WTC11 (cell line): ENCODE data around the gene JTB. TPM values are rescaled to one million over a fixed set of nuclear protein-coding genes. Genes with fewer than 3 reads are reported as not detected.

Experiments used
- ATAC-seq: fragments of 200-7000 bp; cut with Tn5 transposase; 2 replicates; pipeline ENCODE4 v1.10.0; 2021; ENCODE audit warnings: mild to moderate bottlenecking, moderate library complexity
- CTCF ChIA-PET: fragments of 300-600 bp; sonication (Branson Sonifier 250); formaldehyde crosslinking; loops from one replicate; lab custom pipeline; 2021; ENCODE audit warnings: antibody characterized with exemption; lab: Charles Lee
- POLR2A ChIA-PET: fragments of 350-600 bp; sonication (Branson Sonifier 250); formaldehyde crosslinking; loops from one replicate; lab custom pipeline; 2021; ENCODE audit warnings: antibody characterized with exemption; lab: Charles Lee
- DNase-seq: peaks from one replicate; pipeline ENCODE4 v3.0.0; 2021; ENCODE audit warnings: low spot score
- H3K27ac Mint-ChIP-seq: 2 replicates; pipeline ENCODE4 v1.8.0; 2021; ENCODE audit warnings: mixed read lengths
- H3K27me3 Mint-ChIP-seq: 2 replicates; pipeline ENCODE4 v1.8.0; 2021; ENCODE audit warnings: low read depth, mild to moderate bottlenecking, moderate library complexity, mixed read lengths
- H3K36me3 Mint-ChIP-seq: 2 replicates; pipeline ENCODE4 v1.8.0; 2021; ENCODE audit warnings: mixed read lengths
- H3K4me1 Mint-ChIP-seq: 2 replicates; pipeline ENCODE4 v1.8.0; 2022; ENCODE audit warnings: mixed read lengths
- H3K4me3 Mint-ChIP-seq: 2 replicates; pipeline ENCODE4 v1.8.0; 2021; ENCODE audit warnings: mild to moderate bottlenecking, moderate library complexity, mixed read lengths
- H3K9me3 Mint-ChIP-seq: 2 replicates; pipeline ENCODE4 v1.8.0; 2021; ENCODE audit warnings: mixed read lengths
- ELF4 ChIP-seq: sonication (generic); formaldehyde crosslinking; IDR thresholded peaks from 2 replicates; pipeline ENCODE4 v1.8.1; 2022; ENCODE audit warnings: low read depth, mild to moderate bottlenecking, moderate library complexity, missing genetic modification reagents
- ESRRA ChIP-seq: sonication (generic); formaldehyde crosslinking; IDR thresholded peaks from 2 replicates; pipeline ENCODE4 v1.8.1; 2022; ENCODE audit warnings: mild to moderate bottlenecking, missing genetic modification reagents, borderline replicate concordance
- FOXP1 ChIP-seq: sonication (generic); formaldehyde crosslinking; IDR thresholded peaks from 2 replicates; pipeline ENCODE4 v1.8.0; 2022; ENCODE audit warnings: missing genetic modification reagents, mild to moderate bottlenecking, moderate library complexity, borderline replicate concordance
- FOXP4 ChIP-seq: sonication (generic); formaldehyde crosslinking; IDR thresholded peaks from 2 replicates; pipeline ENCODE4 v1.8.0; 2022; ENCODE audit warnings: mild to moderate bottlenecking, missing genetic modification reagents
- GRHL2 ChIP-seq: fragments of 250-450 bp; sonication (Bioruptor Pico); IDR thresholded peaks from 2 replicates; pipeline ENCODE4 v1.8.0; 2022; ENCODE audit warnings: mild to moderate bottlenecking, moderate library complexity; ENCODE audit not compliant: insufficient replicate concordance, severe bottlenecking
- HMGXB4 ChIP-seq: sonication (generic); formaldehyde crosslinking; IDR thresholded peaks from 2 replicates; pipeline ENCODE4 v1.8.1; 2023; ENCODE audit warnings: mild to moderate bottlenecking, moderate library complexity, missing genetic modification reagents
- JUN ChIP-seq: sonication (generic); formaldehyde crosslinking; IDR thresholded peaks from 2 replicates; pipeline ENCODE4 v1.8.0; 2023; ENCODE audit warnings: mild to moderate bottlenecking, missing genetic modification reagents
- MLX ChIP-seq: sonication (generic); formaldehyde crosslinking; IDR thresholded peaks from 2 replicates; pipeline ENCODE4 v1.8.1; 2023; ENCODE audit warnings: mild to moderate bottlenecking, missing genetic modification reagents, moderate library complexity
- MXD4 ChIP-seq: fragments of 250-450 bp; sonication (Bioruptor Pico); IDR thresholded peaks from 2 replicates; pipeline ENCODE4 v1.8.0; 2021; ENCODE audit warnings: mild to moderate bottlenecking, moderate library complexity, borderline replicate concordance
- NFE2L1 ChIP-seq: sonication (generic); formaldehyde crosslinking; IDR thresholded peaks from 2 replicates; pipeline ENCODE4 v1.8.1; 2023; ENCODE audit warnings: missing genetic modification reagents
- NR2C2 ChIP-seq: sonication (generic); formaldehyde crosslinking; IDR thresholded peaks from 2 replicates; pipeline ENCODE4 v1.8.0; 2022; ENCODE audit warnings: mild to moderate bottlenecking, missing genetic modification reagents
- OVOL2 ChIP-seq: fragments of 250-450 bp; sonication (Bioruptor Pico); IDR thresholded peaks from 2 replicates; pipeline ENCODE4 v1.9.0; 2021; ENCODE audit warnings: mild to moderate bottlenecking, borderline replicate concordance
- RORB ChIP-seq: fragments of 250-450 bp; sonication (Bioruptor Pico); IDR thresholded peaks from 2 replicates; pipeline ENCODE4 v1.9.0; 2021; ENCODE audit warnings: mild to moderate bottlenecking
- TEAD1 ChIP-seq: sonication (generic); formaldehyde crosslinking; IDR thresholded peaks from 2 replicates; pipeline ENCODE4 v1.8.0; 2022; ENCODE audit warnings: mild to moderate bottlenecking, missing genetic modification reagents
- ZBTB43 ChIP-seq: sonication (generic); formaldehyde crosslinking; IDR thresholded peaks from 2 replicates; pipeline ENCODE4 v1.8.1; 2023; ENCODE audit warnings: mild to moderate bottlenecking, missing genetic modification reagents
- ZNF263 ChIP-seq: sonication (generic); formaldehyde crosslinking; IDR thresholded peaks from 2 replicates; pipeline ENCODE4 v1.8.1; 2022; ENCODE audit warnings: low read depth, mild to moderate bottlenecking, moderate library complexity, missing genetic modification reagents
- ZNF416 ChIP-seq: fragments of 250-450 bp; sonication (Bioruptor Pico); IDR thresholded peaks from 2 replicates; pipeline ENCODE4 v1.9.0; 2021; ENCODE audit warnings: mild to moderate bottlenecking, inconsistent platforms
- total RNA-seq: library from RNA; stranded (reverse); gene quantifications from 3 replicates; pipeline ENCODE4 v1.2.3, GENCODE V29; 2021
- TF ChIP-seq, protein P1 (sequence below): sonication (generic); formaldehyde crosslinking; IDR thresholded peaks from 2 replicates; pipeline ENCODE4 v1.8.1; 2023; ENCODE audit warnings: mild to moderate bottlenecking, missing genetic modification reagents, moderate library complexity
- TF ChIP-seq, protein P2 (sequence below): sonication (generic); formaldehyde crosslinking; IDR thresholded peaks from 2 replicates; pipeline ENCODE4 v1.8.0; 2022; ENCODE audit warnings: mild to moderate bottlenecking, missing genetic modification reagents

Gene JTB
- total RNA-seq, 1 experiment from 2014 or later = 90.3 TPM

GRCh38 chr1:153962088-153963029 is 15.1 kb downstream of the JTB start:
- Mint-ChIP-seq H3K27me3 (no peaks in the 10 kb centered on the region), H3K36me3 (peaks cover 34% of the 10 kb centered on the region), H3K9me3 (peaks cover 5% of the 10 kb centered on the region), H3K27ac (peak overlapping the region; percentile 100), H3K4me1 (peaks cover 56% of the 10 kb centered on the region), H3K4me3 (peak overlapping the region; percentile 92)
- CTCF ChIA-PET = interaction anchor here (0.6 to 3.0 kb wide), 6 partner anchors 15 to 135 kb away, joined by 3 to 27 read pairs (median 4); partner anchors contain the start of genes DENND4B, JTB and RAB13
- ATAC-seq (no peak), DNase-seq (no peak)
- no peak for TF ChIP-seq MLX (CRISPR knock-in tag)
- TF ChIP-seq ZNF263 = no peak
- TF ChIP-seq ZNF416 (CRISPR knock-in tag) = no peak
- no peak for TF ChIP-seq ZBTB43 (CRISPR knock-in tag)
- TF ChIP-seq ELF4 (CRISPR knock-in tag) = no peak
- no peak for TF ChIP-seq RORB (CRISPR knock-in tag)
- TF ChIP-seq OVOL2 (CRISPR knock-in tag) = no peak
- no peak for TF ChIP-seq MXD4
- TF ChIP-seq FOXP1 (CRISPR knock-in tag) = 0 out of 2 replicates have a peak, but pooled peaks have one; percentile 33
- TF ChIP-seq NR2C2 = no peak
- TF ChIP-seq FOXP4 (CRISPR knock-in tag) = 0 out of 2 replicates have a peak, but pooled peaks have one; percentile 32
- no peak for TF ChIP-seq NFE2L1
- TF ChIP-seq, protein P1, sequence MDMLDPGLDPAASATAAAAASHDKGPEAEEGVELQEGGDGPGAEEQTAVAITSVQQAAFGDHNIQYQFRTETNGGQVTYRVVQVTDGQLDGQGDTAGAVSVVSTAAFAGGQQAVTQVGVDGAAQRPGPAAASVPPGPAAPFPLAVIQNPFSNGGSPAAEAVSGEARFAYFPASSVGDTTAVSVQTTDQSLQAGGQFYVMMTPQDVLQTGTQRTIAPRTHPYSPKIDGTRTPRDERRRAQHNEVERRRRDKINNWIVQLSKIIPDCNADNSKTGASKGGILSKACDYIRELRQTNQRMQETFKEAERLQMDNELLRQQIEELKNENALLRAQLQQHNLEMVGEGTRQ (CRISPR knock-in tag) = peak; percentile 89
- no peak for TF ChIP-seq ESRRA (CRISPR knock-in tag)
- TF ChIP-seq, protein P2, sequence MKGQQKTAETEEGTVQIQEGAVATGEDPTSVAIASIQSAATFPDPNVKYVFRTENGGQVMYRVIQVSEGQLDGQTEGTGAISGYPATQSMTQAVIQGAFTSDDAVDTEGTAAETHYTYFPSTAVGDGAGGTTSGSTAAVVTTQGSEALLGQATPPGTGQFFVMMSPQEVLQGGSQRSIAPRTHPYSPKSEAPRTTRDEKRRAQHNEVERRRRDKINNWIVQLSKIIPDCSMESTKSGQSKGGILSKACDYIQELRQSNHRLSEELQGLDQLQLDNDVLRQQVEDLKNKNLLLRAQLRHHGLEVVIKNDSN (CRISPR knock-in tag) = peak; percentile 90
- no peak for TF ChIP-seq HMGXB4 (CRISPR knock-in tag)
- no peak for TF ChIP-seq GRHL2 (CRISPR knock-in tag)
- TF ChIP-seq JUN (CRISPR knock-in tag) = no peak
- TF ChIP-seq TEAD1 = peak; percentile 38; the same call in 1 of the 2 replicates
- POLR2A ChIA-PET = interaction anchor here (0.6 to 2.9 kb wide), 5 partner anchors 16 to 258 kb away, joined by 3 to 24 read pairs (median 8); partner anchors contain the start of genes DENND4B, GATAD2B, RPS27 and SLC27A3
